Glutamatergic neuron (in vitro differentiated cells): ENCODE data around the gene LAMTOR4. TPM values are rescaled to one million over a fixed set of nuclear protein-coding genes. Genes with fewer than 3 reads are reported as not detected.
"Not testable (repeated sequence)": the region's sequence is repeated elsewhere in the genome, so short reads cannot be mapped to it uniquely, and the experiment has no call there.

Experiments used
- DNase-seq: peaks from one replicate; pipeline ENCODE4 v3.0.0; 2022
- H3K27ac Mint-ChIP-seq: one replicate; pipeline ENCODE4 v1.8.0; 2020; ENCODE audit warnings: mild to moderate bottlenecking, mixed read lengths, inconsistent platforms; ENCODE audit not compliant: unreplicated experiment
- H3K27me3 Mint-ChIP-seq: one replicate; pipeline ENCODE4 v1.8.0; 2020; ENCODE audit warnings: mild to moderate bottlenecking, moderate library complexity, mixed read lengths, inconsistent platforms; ENCODE audit not compliant: unreplicated experiment
- H3K36me3 Mint-ChIP-seq: one replicate; pipeline ENCODE4 v1.8.0; 2020; ENCODE audit warnings: mild to moderate bottlenecking, mixed read lengths, inconsistent platforms; ENCODE audit not compliant: unreplicated experiment
- H3K4me1 Mint-ChIP-seq: one replicate; pipeline ENCODE4 v1.8.0; 2020; ENCODE audit warnings: mild to moderate bottlenecking, low read depth, mixed read lengths, inconsistent platforms; ENCODE audit not compliant: unreplicated experiment
- H3K4me3 Mint-ChIP-seq: one replicate; pipeline ENCODE4 v1.8.0; 2020; ENCODE audit warnings: mild to moderate bottlenecking, mixed read lengths, inconsistent platforms; ENCODE audit not compliant: unreplicated experiment
- H3K9me3 Mint-ChIP-seq: one replicate; pipeline ENCODE4 v1.8.0; 2020; ENCODE audit warnings: mild to moderate bottlenecking, moderate library complexity, mixed read lengths, inconsistent platforms; ENCODE audit not compliant: unreplicated experiment
- CTCF ChIP-seq: fragments of 200-600 bp; sonication (generic); IDR thresholded peaks from one replicate; pipeline ENCODE4 v1.5.0; 2021; ENCODE audit not compliant: partially characterized antibody, unreplicated experiment
- total RNA-seq: library from RNA; stranded (reverse); fragmentation: NEBNext Ultra II Directional; extraction: Animal tissue kit (Norgen Biotek cat#: 25700); gene quantifications from one replicate; pipeline ENCODE4 v1.2.1, GENCODE V29; 2021; ENCODE audit not compliant: unreplicated experiment

LAMTOR4 gene
- total RNA-seq, 1 donor from 2014 or later, result 66.9 TPM

DNA sequence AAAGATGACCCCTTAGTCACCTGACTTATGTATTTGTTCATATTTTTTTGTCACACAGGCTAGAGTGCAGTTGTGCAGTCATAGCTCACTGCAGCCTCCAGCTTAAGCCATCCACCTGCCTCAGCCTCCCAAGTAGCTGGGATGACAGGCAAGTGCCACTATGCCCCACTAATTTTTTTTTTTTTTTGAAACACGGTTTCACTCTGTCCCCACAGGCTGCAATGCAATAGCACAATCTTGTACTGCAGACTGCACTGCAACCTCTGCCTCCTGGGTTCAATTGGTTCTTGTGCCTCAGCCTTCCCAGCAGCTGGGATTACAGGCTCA, 20.1 kb upstream of the LAMTOR4 start:
- no peak for DNase-seq
- Mint-ChIP-seq H3K4me1 (peaks cover 3% of the 10 kb centered on the region), H3K27me3 (peaks cover 7% of the 10 kb centered on the region), H3K36me3 (no peaks in the 10 kb centered on the region), H3K4me3 (peak overlapping the region; percentile 83), H3K9me3 (peaks cover 2% of the 10 kb centered on the region), H3K27ac (peak overlapping the region; percentile 38)
- no peak for TF ChIP-seq CTCF

DNA sequence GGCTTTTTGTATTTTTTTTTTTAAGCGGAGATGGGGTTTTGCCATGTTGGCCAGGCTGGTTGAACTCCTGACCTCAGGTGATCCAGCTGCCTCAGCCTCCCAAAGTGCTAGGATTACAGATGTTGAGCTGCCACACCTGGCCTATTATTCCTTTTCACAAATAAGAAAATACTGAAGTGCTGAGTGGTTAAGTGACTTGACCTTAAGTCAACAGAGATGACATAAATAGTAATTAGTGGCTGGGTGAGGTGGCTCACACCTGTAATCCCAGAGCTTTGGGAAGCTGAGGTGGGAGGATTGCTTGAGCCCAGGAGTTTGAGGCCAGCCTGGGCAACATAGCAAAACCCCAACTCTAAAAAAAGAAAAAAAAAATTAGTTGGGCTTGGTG, 18.5 kb upstream of the LAMTOR4 start:
- not testable (repeated sequence) for H3K9me3 Mint-ChIP-seq

GRCh38 chr7:100130608-100131453, 17.9 kb upstream of the LAMTOR4 start:
- H3K4me3 Mint-ChIP-seq, result peak overlapping the region; percentile 34
- no peak overlapping the region for H3K27ac Mint-ChIP-seq
- TF ChIP-seq CTCF, result peak; percentile 87
- H3K27me3 Mint-ChIP-seq, result peaks cover 5% of the 10 kb centered on the region
- H3K36me3 Mint-ChIP-seq, result no peaks in the 10 kb centered on the region
- peak; percentile 89 for DNase-seq
- peaks cover 3% of the 10 kb centered on the region for H3K4me1 Mint-ChIP-seq
- H3K9me3 Mint-ChIP-seq, result peaks cover 2% of the 10 kb centered on the region

More for the DNA sequence above, 18.5 kb upstream of the LAMTOR4 start:
- H3K36me3 Mint-ChIP-seq, DNase-seq, H3K27ac Mint-ChIP-seq, H3K4me3 Mint-ChIP-seq, H3K4me1 Mint-ChIP-seq, H3K27me3 Mint-ChIP-seq: not testable (repeated sequence)

- Mint-ChIP-seq H3K4me1 (peaks cover 3% of the 10 kb centered on the region), H3K36me3 (no peaks in the 10 kb centered on the region), H3K4me3 (no peak overlapping the region), H3K27ac (no peak overlapping the region), H3K9me3 (peaks cover 2% of the 10 kb centered on the region), H3K27me3 (peaks cover 3% of the 10 kb centered on the region)
- no peak for DNase-seq
- no peak for TF ChIP-seq CTCF
Measured at GRCh38 chr7:100132126-100132525, 16.6 kb upstream of the LAMTOR4 start.

GRCh38 chr7:100132697-100133151, 16.0 kb upstream of the LAMTOR4 start:
- peaks cover 2% of the 10 kb centered on the region for H3K9me3 Mint-ChIP-seq
- DNase-seq, result peak; percentile 77
- peak; percentile 76 for TF ChIP-seq CTCF
- H3K36me3 Mint-ChIP-seq, result no peaks in the 10 kb centered on the region
- peaks cover 3% of the 10 kb centered on the region for H3K4me1 Mint-ChIP-seq
- H3K27me3 Mint-ChIP-seq, result peaks cover 3% of the 10 kb centered on the region
- no peak overlapping the region for H3K4me3 Mint-ChIP-seq
- H3K27ac Mint-ChIP-seq, result no peak overlapping the region
